K562 (cell line): ENCODE measurements around the gene RAI14. TPM values are rescaled to one million over a fixed set of nuclear protein-coding genes. Genes with fewer than 3 reads are reported as not detected.

Experiments used
- ADNP ChIP-seq: fragments of 200-800 bp; sonication (Bioruptor generic); IDR thresholded peaks from 2 replicates; pipeline ENCODE4 v1.6.1; 2016; ENCODE audit warnings: missing genetic modification characterization, missing compliant biosample characterization
- GATAD2B ChIP-seq: fragments of 450-650 bp; IDR thresholded peaks from 2 replicates; pipeline ENCODE4 v1.6.1; 2017; ENCODE audit warnings: mild to moderate bottlenecking, borderline replicate concordance
- PHF8 ChIP-seq: fragments of 200-600 bp; sonication (generic); IDR thresholded peaks from 2 replicates; pipeline ENCODE4 v1.6.1; 2012; ENCODE audit warnings: mixed run types, mild to moderate bottlenecking, inconsistent platforms, low read length, moderate library complexity, borderline replicate concordance
- RCOR1 ChIP-seq, 2 experiments: IDR thresholded peaks; 2 replicates each; pipeline ENCODE4 v1.6.1; 2012; ENCODE audit warnings: low read depth in 2 of 2, low read length in 2 of 2, borderline replicate concordance in 1 of 2, improper control_type of control experiment in 1 of 2
- USF2 ChIP-seq: sonication (generic); formaldehyde crosslinking; IDR thresholded peaks from 2 replicates; pipeline ENCODE4 v1.5.0; 2020; ENCODE audit warnings: missing genetic modification reagents
- ZNF507 ChIP-seq: conservative IDR thresholded peaks from 2 replicates; pipeline ENCODE4 v1.6.1; 2017; ENCODE audit warnings: missing genetic modification characterization, missing compliant biosample characterization
- polyA plus RNA-seq, 8 experiments: library from polyadenylated mRNA; depleted of rRNA in 4 of 8; stranded (reverse) in 5 of 8; unstranded in 3 of 8; fragments of >200 nt; fragmentation: Nextera tagmentation in 2 of 8; fragmentation: Illumina TruSeq in 1 of 8; extraction: Ambion mirVana in 2 of 8; extraction: Trizol in 1 of 8; gene quantifications; 2 replicates each; pipeline versions ENCODE4 v1.2.1 to v1.2.3, GENCODE V29; 2011 to 2014; ENCODE audit warnings: inconsistent platforms in 1 of 8, missing spikeins in 1 of 8
- total RNA-seq, 7 experiments: library from RNA; depleted of rRNA in 6 of 7; stranded (reverse); fragments of >200 nt in 6 of 7; fragmentation: Illumina TruSeq in 2 of 7; extraction: Trizol in 2 of 7; gene quantifications; 2 replicates each; pipeline versions ENCODE4 v1.2.1 to v1.2.3, GENCODE V29; 2011 to 2021; ENCODE audit warnings: low replicate concordance in 1 of 7
- TF ChIP-seq, protein P1 (sequence below): fragments of 450-650 bp; IDR thresholded peaks from 2 replicates; pipeline ENCODE4 v1.6.1; 2016; ENCODE audit warnings: mild to moderate bottlenecking, moderate library complexity
- TF ChIP-seq, protein P2 (sequence below): sonication (generic); formaldehyde crosslinking; IDR thresholded peaks from 2 replicates; pipeline ENCODE4 v1.8.1; 2023; ENCODE audit warnings: mild to moderate bottlenecking, missing genetic modification reagents
- TF ChIP-seq, protein P3 (sequence below): fragments of 250-450 bp; sonication (Bioruptor Pico); IDR thresholded peaks from 2 replicates; pipeline ENCODE4 v1.8.0; 2021; ENCODE audit warnings: mild to moderate bottlenecking, moderate library complexity

Gene RAI14
- total and polyA plus RNA-seq, 9 of the 15 experiments (the other 6 are each of a cell fraction or from before 2014, with no cell fraction given) = 11.3 to 82.5 (median 34.8) TPM

DNA sequence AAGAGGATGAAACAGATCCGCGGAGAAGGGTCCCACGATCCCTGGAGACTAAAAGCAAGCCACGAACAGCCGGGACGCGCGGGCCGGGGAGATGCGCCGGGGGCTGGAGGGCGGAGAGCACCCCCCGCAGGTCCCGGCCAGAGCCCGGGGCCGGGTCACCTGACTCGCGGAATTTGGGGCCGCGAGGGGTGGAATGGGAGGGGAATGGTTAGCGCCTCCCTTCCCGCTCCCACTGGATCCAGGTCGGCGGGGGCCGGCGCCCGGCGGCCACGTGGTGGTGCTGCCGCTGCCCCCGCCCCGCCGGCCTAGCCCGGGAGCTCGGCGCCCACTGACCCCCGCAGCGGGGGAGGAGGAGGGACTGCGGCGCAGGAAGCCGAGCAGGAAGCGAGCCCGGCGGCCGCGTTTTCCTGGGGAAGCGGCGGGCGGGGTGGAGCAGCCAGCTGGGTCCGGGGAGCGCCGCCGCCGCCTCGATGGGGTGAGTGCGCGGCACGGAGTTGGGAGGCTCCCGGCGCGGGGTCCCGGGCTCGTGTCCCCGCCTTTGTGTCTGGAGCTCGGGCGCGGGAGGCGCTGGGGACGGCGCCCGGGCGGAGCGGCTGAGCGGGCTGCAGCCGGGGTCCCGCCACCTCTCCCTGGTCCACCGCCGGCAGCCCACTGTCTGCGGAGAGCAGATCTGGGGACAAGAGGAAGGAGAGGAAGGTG is at the start of gene RAI14 (continued):
- TF ChIP-seq, protein P1, sequence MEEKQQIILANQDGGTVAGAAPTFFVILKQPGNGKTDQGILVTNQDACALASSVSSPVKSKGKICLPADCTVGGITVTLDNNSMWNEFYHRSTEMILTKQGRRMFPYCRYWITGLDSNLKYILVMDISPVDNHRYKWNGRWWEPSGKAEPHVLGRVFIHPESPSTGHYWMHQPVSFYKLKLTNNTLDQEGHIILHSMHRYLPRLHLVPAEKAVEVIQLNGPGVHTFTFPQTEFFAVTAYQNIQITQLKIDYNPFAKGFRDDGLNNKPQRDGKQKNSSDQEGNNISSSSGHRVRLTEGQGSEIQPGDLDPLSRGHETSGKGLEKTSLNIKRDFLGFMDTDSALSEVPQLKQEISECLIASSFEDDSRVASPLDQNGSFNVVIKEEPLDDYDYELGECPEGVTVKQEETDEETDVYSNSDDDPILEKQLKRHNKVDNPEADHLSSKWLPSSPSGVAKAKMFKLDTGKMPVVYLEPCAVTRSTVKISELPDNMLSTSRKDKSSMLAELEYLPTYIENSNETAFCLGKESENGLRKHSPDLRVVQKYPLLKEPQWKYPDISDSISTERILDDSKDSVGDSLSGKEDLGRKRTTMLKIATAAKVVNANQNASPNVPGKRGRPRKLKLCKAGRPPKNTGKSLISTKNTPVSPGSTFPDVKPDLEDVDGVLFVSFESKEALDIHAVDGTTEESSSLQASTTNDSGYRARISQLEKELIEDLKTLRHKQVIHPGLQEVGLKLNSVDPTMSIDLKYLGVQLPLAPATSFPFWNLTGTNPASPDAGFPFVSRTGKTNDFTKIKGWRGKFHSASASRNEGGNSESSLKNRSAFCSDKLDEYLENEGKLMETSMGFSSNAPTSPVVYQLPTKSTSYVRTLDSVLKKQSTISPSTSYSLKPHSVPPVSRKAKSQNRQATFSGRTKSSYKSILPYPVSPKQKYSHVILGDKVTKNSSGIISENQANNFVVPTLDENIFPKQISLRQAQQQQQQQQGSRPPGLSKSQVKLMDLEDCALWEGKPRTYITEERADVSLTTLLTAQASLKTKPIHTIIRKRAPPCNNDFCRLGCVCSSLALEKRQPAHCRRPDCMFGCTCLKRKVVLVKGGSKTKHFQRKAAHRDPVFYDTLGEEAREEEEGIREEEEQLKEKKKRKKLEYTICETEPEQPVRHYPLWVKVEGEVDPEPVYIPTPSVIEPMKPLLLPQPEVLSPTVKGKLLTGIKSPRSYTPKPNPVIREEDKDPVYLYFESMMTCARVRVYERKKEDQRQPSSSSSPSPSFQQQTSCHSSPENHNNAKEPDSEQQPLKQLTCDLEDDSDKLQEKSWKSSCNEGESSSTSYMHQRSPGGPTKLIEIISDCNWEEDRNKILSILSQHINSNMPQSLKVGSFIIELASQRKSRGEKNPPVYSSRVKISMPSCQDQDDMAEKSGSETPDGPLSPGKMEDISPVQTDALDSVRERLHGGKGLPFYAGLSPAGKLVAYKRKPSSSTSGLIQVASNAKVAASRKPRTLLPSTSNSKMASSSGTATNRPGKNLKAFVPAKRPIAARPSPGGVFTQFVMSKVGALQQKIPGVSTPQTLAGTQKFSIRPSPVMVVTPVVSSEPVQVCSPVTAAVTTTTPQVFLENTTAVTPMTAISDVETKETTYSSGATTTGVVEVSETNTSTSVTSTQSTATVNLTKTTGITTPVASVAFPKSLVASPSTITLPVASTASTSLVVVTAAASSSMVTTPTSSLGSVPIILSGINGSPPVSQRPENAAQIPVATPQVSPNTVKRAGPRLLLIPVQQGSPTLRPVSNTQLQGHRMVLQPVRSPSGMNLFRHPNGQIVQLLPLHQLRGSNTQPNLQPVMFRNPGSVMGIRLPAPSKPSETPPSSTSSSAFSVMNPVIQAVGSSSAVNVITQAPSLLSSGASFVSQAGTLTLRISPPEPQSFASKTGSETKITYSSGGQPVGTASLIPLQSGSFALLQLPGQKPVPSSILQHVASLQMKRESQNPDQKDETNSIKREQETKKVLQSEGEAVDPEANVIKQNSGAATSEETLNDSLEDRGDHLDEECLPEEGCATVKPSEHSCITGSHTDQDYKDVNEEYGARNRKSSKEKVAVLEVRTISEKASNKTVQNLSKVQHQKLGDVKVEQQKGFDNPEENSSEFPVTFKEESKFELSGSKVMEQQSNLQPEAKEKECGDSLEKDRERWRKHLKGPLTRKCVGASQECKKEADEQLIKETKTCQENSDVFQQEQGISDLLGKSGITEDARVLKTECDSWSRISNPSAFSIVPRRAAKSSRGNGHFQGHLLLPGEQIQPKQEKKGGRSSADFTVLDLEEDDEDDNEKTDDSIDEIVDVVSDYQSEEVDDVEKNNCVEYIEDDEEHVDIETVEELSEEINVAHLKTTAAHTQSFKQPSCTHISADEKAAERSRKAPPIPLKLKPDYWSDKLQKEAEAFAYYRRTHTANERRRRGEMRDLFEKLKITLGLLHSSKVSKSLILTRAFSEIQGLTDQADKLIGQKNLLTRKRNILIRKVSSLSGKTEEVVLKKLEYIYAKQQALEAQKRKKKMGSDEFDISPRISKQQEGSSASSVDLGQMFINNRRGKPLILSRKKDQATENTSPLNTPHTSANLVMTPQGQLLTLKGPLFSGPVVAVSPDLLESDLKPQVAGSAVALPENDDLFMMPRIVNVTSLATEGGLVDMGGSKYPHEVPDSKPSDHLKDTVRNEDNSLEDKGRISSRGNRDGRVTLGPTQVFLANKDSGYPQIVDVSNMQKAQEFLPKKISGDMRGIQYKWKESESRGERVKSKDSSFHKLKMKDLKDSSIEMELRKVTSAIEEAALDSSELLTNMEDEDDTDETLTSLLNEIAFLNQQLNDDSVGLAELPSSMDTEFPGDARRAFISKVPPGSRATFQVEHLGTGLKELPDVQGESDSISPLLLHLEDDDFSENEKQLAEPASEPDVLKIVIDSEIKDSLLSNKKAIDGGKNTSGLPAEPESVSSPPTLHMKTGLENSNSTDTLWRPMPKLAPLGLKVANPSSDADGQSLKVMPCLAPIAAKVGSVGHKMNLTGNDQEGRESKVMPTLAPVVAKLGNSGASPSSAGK = peak; percentile 44; the same call in 1 of the 2 replicates
- TF ChIP-seq GATAD2B (peak; percentile 97), ADNP (no peak), PHF8 (peak; percentile 71; the same call in 1 of the 2 replicates), USF2 (CRISPR knock-in tag) (peak; percentile 74), RCOR1 (IDR thresholded peaks at IDR 0.05; ENCODE audit: borderline replicate concordance in 1 of 2, low read depth in 2 of 2, low read length in 2 of 2) (peak in 1 of 2 experiments; percentile 49; a peak in 2 of 4 replicates), ZNF507 (tag) (no peak)
- TF ChIP-seq, protein P2, sequence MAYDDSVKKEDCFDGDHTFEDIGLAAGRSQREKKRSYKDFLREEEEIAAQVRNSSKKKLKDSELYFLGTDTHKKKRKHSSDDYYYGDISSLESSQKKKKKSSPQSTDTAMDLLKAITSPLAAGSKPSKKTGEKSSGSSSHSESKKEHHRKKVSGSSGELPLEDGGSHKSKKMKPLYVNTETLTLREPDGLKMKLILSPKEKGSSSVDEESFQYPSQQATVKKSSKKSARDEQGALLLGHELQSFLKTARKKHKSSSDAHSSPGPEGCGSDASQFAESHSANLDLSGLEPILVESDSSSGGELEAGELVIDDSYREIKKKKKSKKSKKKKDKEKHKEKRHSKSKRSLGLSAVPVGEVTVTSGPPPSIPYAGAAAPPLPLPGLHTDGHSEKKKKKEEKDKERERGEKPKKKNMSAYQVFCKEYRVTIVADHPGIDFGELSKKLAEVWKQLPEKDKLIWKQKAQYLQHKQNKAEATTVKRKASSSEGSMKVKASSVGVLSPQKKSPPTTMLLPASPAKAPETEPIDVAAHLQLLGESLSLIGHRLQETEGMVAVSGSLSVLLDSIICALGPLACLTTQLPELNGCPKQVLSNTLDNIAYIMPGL = peak; percentile 45; the same call in 1 of the 2 replicates
- TF ChIP-seq, protein P3, sequence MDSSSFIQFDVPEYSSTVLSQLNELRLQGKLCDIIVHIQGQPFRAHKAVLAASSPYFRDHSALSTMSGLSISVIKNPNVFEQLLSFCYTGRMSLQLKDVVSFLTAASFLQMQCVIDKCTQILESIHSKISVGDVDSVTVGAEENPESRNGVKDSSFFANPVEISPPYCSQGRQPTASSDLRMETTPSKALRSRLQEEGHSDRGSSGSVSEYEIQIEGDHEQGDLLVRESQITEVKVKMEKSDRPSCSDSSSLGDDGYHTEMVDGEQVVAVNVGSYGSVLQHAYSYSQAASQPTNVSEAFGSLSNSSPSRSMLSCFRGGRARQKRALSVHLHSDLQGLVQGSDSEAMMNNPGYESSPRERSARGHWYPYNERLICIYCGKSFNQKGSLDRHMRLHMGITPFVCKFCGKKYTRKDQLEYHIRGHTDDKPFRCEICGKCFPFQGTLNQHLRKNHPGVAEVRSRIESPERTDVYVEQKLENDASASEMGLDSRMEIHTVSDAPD (CRISPR knock-in tag) = 0 out of 2 replicates have a peak, but pooled peaks have one; percentile 25
